ENCODE results near the gene PHLDA1. TPM values are rescaled to one million over a fixed set of nuclear protein-coding genes. Genes with fewer than 3 reads are reported as not detected.

PHLDA1 gene
- total RNA-seq, 2 experiments from 2014 or later: 0.44 to 2.1 TPM

DNA sequence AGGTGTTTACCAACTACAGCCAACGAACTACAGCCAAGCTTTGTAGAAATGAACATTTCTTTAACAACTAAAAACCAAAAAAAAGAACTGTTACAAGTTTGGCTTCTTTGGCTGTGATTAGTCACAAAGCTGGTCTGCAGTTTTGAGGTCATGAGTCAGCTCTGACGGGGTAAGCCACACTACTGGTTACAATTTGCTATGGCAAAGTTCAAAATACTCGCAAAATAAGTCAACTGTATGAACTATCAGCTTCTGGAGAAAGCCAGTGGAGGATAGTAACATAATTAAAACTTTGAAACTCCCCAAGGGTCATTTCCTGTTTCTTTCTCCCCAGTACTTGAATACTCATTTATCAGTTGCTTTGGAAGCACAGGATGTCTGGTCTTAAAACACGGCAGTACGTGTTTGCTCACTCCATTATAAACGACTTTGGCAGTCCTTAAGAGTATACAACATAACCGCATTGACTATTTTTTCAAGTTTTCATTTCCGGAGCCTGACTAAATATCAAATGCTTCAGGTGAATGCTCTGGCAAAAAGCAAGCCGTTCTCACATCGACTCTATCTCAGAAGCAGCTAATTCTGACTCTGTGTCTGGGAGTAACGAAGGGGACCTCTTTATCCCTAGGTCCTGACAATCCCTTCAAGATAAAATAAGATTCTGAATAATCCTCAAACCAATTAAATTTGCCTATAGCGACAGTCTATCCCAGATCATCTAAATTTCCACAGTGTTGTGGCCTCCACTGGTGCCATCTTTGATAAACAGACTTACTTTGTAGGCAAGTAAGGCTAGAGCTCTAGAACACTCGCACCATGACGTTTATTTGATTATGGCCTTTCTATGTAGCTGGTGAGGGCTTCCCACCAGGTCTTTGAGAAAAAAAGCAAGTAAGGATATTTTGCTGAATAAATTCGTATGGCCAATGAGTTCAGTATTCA lies 10.6 kb downstream of the PHLDA1 start:
- no peak overlapping the region for H3K4me3 ChIP-seq (ENCODE audit: low read depth, low read length, poor library complexity, severe bottlenecking)
- ChIA-PET CTCF (ENCODE audit: unreplicated experiment) (interaction anchor here (0.6 kb wide), 1 partner anchor 10 kb away, joined by 3 read pairs; the partner anchor contains the start of gene PHLDA1), POLR2A (interaction anchor here (0.6 to 1.3 kb wide), 3 partner anchors 15 to 62 kb away, joined by 3 to 4 read pairs (median 4); no protein-coding TSS in a partner anchor)
- no peak for DNase-seq (ENCODE audit: low spot score)
- no peaks in the 10 kb centered on the region for H3K36me3 ChIP-seq (ENCODE audit: insufficient read depth, low read length)
- H3K4me1 ChIP-seq (ENCODE audit: insufficient read depth, low read length, poor library complexity, severe bottlenecking): no peaks in the 10 kb centered on the region
- no TSS peak for BruUV-seq (replicated peaks)
- H3K9me3 ChIP-seq (ENCODE audit: low read length): no peaks in the 10 kb centered on the region
- TF ChIP-seq CTCF (conservative IDR thresholded peaks at IDR 0.05; ENCODE audit: low read length): no peak
- TF ChIP-seq EZH2phosphoT487 (IDR thresholded peaks at IDR 0.05; ENCODE audit: borderline replicate concordance, low read depth, low read length): no peak
- no peaks in the 10 kb centered on the region for H4K20me1 ChIP-seq (ENCODE audit: insufficient read depth, low read length)
- H3K4me2 ChIP-seq (ENCODE audit: low read length): no peak overlapping the region
- no peak overlapping the region for H3K27ac ChIP-seq (ENCODE audit: low read depth, low read length, poor library complexity, severe bottlenecking)
- H3K79me2 ChIP-seq (ENCODE audit: insufficient read depth, low read depth, low read length): no peaks in the 10 kb centered on the region
- H2AFZ ChIP-seq (ENCODE audit: low read length): peak overlapping the region; percentile 70
- intact Hi-C loops (cut with micrococcal nuclease; ENCODE audit: unreplicated experiment): no loop called here
- no peaks in the 10 kb centered on the region for H3K9me2 ChIP-seq (ENCODE audit: insufficient read depth, low read length)

DNA sequence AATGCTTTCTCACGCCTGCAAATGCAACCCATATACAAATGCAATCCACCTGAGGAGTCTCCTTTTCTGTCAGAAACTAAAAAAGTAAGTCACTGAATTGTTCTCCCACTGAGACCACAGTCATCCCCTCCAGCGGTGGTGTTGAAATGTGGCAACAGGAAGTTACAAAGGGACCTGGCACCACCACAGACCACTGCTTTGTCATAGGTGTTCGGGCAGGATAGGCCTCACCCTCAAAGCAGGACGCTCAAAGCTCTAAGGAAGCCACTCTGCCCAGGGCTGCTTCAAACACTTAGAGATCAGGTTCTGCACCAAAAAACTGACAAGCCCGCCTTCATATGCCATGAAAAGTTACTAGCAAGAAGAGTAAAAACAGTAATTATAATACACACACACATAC lies 11.3 kb downstream of the PHLDA1 start:
- Histone ChIP-seq H3K4me1 (ENCODE audit: insufficient read depth, low read length, poor library complexity, severe bottlenecking) (no peaks in the 10 kb centered on the region), H3K27ac (ENCODE audit: low read depth, low read length, poor library complexity, severe bottlenecking) (no peak overlapping the region), H2AFZ (ENCODE audit: low read length) (peak overlapping the region; percentile 70), H4K20me1 (ENCODE audit: insufficient read depth, low read length) (no peaks in the 10 kb centered on the region), H3K4me3 (ENCODE audit: low read depth, low read length, poor library complexity, severe bottlenecking) (no peak overlapping the region), H3K4me2 (ENCODE audit: low read length) (no peak overlapping the region), H3K9me2 (ENCODE audit: insufficient read depth, low read length) (no peaks in the 10 kb centered on the region), H3K9me3 (ENCODE audit: low read length) (no peaks in the 10 kb centered on the region), H3K79me2 (ENCODE audit: insufficient read depth, low read depth, low read length) (no peaks in the 10 kb centered on the region), H3K36me3 (ENCODE audit: insufficient read depth, low read length) (no peaks in the 10 kb centered on the region)
- intact Hi-C loops (cut with micrococcal nuclease; ENCODE audit: unreplicated experiment): no loop called here
- ChIA-PET POLR2A (interaction anchor here (0.9 to 1.3 kb wide), 3 partner anchors 14 to 61 kb away, joined by 3 to 5 read pairs (median 4); no protein-coding TSS in a partner anchor), CTCF (ENCODE audit: unreplicated experiment) (interaction anchor here (0.6 kb wide), 1 partner anchor 11 kb away, joined by 3 read pairs; the partner anchor contains the start of gene PHLDA1)
- DNase-seq (ENCODE audit: low spot score): no peak
- TF ChIP-seq CTCF (conservative IDR thresholded peaks at IDR 0.05; ENCODE audit: low read length) (no peak), EZH2phosphoT487 (IDR thresholded peaks at IDR 0.05; ENCODE audit: borderline replicate concordance, low read depth, low read length) (no peak)
- BruUV-seq (replicated peaks): no TSS peak

DNA sequence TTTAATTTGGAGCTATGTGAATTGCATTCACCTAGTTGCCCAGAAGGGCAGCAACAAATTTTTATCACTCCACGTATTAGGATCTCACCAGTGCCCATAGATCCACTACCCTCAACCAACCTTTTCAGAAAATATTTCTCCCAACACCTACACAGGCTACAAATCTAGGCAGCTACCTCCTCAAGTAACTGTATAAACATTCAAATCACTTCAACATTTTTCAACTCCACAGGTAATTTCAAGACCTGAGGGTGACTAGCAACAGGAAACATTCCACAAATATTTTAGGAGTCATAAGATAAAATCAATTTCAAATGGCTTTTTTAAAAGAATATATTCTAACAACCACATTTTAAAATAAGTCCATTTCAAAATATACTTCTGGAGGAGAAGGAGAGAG lies 12.9 kb downstream of the PHLDA1 start:
- Histone ChIP-seq H3K4me3 (ENCODE audit: low read depth, low read length, poor library complexity, severe bottlenecking) (no peak overlapping the region), H3K27ac (ENCODE audit: low read depth, low read length, poor library complexity, severe bottlenecking) (no peak overlapping the region), H3K36me3 (ENCODE audit: insufficient read depth, low read length) (no peaks in the 10 kb centered on the region), H3K4me1 (ENCODE audit: insufficient read depth, low read length, poor library complexity, severe bottlenecking) (no peaks in the 10 kb centered on the region), H3K9me3 (ENCODE audit: low read length) (no peaks in the 10 kb centered on the region), H3K79me2 (ENCODE audit: insufficient read depth, low read depth, low read length) (no peaks in the 10 kb centered on the region), H3K9me2 (ENCODE audit: insufficient read depth, low read length) (no peaks in the 10 kb centered on the region), H3K4me2 (ENCODE audit: low read length) (no peak overlapping the region), H2AFZ (ENCODE audit: low read length) (no peak overlapping the region), H4K20me1 (ENCODE audit: insufficient read depth, low read length) (no peaks in the 10 kb centered on the region)
- TF ChIP-seq EZH2phosphoT487 (IDR thresholded peaks at IDR 0.05; ENCODE audit: borderline replicate concordance, low read depth, low read length) (no peak), CTCF (conservative IDR thresholded peaks at IDR 0.05; ENCODE audit: low read length) (no peak)
- intact Hi-C loops (cut with micrococcal nuclease; ENCODE audit: unreplicated experiment): no loop called here
- BruUV-seq (replicated peaks): no TSS peak
- DNase-seq (ENCODE audit: low spot score): no peak
- CTCF ChIA-PET (ENCODE audit: unreplicated experiment): no interaction called here
- POLR2A ChIA-PET: no interaction called here
